DND-41 (cell line): ENCODE results near the gene ARMC9.

ENCODE experiments used
- ATAC-seq: fragments of 200-7000 bp; cut with Tn5 transposase; 3 replicates; pipeline ENCODE4 v1.9.1; 2021; ENCODE audit warnings: low read depth; ENCODE audit not compliant: insufficient read depth
- DNase-seq: peaks from one replicate; pipeline ENCODE4 v3.0.0-alpha.2; 2020
- H2AFZ ChIP-seq: 2 replicates; pipeline ENCODE4 v1.6.0; 2012; ENCODE audit warnings: low read depth, low read length
- H3K27ac ChIP-seq: 2 replicates; pipeline ENCODE4 v1.5.1; 2012; ENCODE audit warnings: low read length, inconsistent platforms
- H3K27me3 ChIP-seq: fragments of 200-600 bp; sonication (generic); 2 replicates; pipeline ENCODE4 v1.6.0; 2012; ENCODE audit warnings: low read length, mild to moderate bottlenecking, inconsistent platforms; ENCODE audit not compliant: insufficient read depth, poor library complexity
- H3K36me3 ChIP-seq: 2 replicates; pipeline ENCODE4 v1.5.1; 2012; ENCODE audit warnings: low read length, inconsistent platforms; ENCODE audit not compliant: insufficient read depth
- H3K4me1 ChIP-seq: 2 replicates; pipeline ENCODE4 v1.5.1; 2012; ENCODE audit warnings: mild to moderate bottlenecking, low read length; ENCODE audit not compliant: insufficient read depth
- H3K4me2 ChIP-seq: 2 replicates; pipeline ENCODE4 v1.6.0; 2012; ENCODE audit warnings: mild to moderate bottlenecking, moderate library complexity, low read length, inconsistent platforms; ENCODE audit not compliant: insufficient read depth
- H3K4me3 ChIP-seq, 2 experiments: fragments of 200-600 bp in 1 of 2; shearing (Covaris generic) in 1 of 2; 2 replicates each; pipeline ENCODE4 v1.5.1; 2012 to 2016; ENCODE audit warnings: inconsistent platforms in 2 of 2, low read length in 2 of 2, mild to moderate bottlenecking in 2 of 2, low read depth in 1 of 2, moderate library complexity in 1 of 2
- H3K79me2 ChIP-seq: 2 replicates; pipeline ENCODE4 v1.6.0; 2012; ENCODE audit warnings: low read length, inconsistent platforms; ENCODE audit not compliant: insufficient read depth
- H3K9ac ChIP-seq: 2 replicates; pipeline ENCODE4 v1.6.0; 2012; ENCODE audit warnings: low read depth, mild to moderate bottlenecking, inconsistent platforms, low read length, moderate library complexity
- H3K9me3 ChIP-seq: 2 replicates; pipeline ENCODE4 v1.5.1; 2012; ENCODE audit warnings: low read length, moderate library complexity, mild to moderate bottlenecking, inconsistent platforms; ENCODE audit not compliant: insufficient read depth, severe bottlenecking
- H4K20me1 ChIP-seq: 2 replicates; pipeline ENCODE4 v1.6.0; 2012; ENCODE audit warnings: low read length; ENCODE audit not compliant: insufficient read depth
- EZH2 ChIP-seq: IDR thresholded peaks from 3 replicates; pipeline ENCODE4 v1.6.1; 2012; ENCODE audit warnings: borderline replicate concordance, low read depth, mild to moderate bottlenecking, moderate library complexity, low read length, inconsistent platforms; ENCODE audit not compliant: severe bottlenecking
- TF ChIP-seq, protein P1 (sequence below): IDR thresholded peaks from 2 replicates; pipeline ENCODE4 v1.5.1; 2012; ENCODE audit warnings: borderline replicate concordance, low read length, moderate library complexity, mild to moderate bottlenecking; ENCODE audit not compliant: poor library complexity, severe bottlenecking; ENCODE audit errors: extremely low read depth

Gene ARMC9

DNA sequence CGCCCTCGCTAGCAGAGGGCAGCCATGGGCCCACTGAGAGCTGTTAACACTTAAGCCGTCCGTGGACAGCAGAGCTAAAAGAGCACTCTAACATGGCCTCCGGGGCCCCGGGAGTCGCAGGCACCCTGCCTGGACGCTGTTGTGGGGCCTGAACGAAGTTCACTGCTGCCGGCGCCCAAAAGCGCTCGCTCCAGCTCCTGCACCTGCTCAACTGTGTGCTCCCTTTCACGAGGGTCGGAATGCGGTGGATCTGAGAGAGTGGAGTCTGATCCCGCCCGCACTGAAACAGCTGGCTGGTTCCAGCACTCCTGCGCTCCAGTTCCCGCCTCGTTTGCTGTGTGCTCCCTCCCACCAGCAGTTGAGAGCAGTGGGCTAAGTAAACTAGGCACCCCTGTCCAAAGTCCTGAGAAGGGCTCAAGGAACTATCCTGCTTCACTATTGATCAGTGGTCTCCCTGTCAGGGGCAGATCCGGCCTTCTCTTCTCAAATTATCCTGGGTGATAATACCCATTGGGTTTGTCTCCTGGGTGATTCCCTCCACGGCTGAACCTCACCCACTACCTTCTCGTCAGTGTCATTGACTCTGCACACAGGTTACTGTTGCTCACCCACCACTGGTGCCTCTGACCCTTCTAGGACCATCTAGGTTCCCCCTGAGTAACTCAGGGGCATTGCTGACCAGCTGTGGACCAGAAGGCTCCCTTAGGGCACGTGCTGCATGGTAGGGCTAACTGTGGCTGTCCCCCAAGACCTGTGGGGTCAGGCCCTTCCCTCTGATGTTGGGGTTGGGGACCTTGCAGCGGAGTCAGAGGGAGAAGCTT, 220.6 kb downstream of the ARMC9 start:
- H3K4me3 ChIP-seq, result no peak overlapping the region
- H3K27me3 ChIP-seq, result no peaks in the 10 kb centered on the region
- H3K4me1 ChIP-seq, result no peaks in the 10 kb centered on the region
- DNase-seq, result no peak
- no peak overlapping the region for H3K4me2 ChIP-seq
- no peaks in the 10 kb centered on the region for H3K36me3 ChIP-seq
- no peaks in the 10 kb centered on the region for H3K79me2 ChIP-seq
- H3K9ac ChIP-seq, result no peak overlapping the region
- TF ChIP-seq, protein P1, sequence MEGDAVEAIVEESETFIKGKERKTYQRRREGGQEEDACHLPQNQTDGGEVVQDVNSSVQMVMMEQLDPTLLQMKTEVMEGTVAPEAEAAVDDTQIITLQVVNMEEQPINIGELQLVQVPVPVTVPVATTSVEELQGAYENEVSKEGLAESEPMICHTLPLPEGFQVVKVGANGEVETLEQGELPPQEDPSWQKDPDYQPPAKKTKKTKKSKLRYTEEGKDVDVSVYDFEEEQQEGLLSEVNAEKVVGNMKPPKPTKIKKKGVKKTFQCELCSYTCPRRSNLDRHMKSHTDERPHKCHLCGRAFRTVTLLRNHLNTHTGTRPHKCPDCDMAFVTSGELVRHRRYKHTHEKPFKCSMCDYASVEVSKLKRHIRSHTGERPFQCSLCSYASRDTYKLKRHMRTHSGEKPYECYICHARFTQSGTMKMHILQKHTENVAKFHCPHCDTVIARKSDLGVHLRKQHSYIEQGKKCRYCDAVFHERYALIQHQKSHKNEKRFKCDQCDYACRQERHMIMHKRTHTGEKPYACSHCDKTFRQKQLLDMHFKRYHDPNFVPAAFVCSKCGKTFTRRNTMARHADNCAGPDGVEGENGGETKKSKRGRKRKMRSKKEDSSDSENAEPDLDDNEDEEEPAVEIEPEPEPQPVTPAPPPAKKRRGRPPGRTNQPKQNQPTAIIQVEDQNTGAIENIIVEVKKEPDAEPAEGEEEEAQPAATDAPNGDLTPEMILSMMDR, result no peak
- TF ChIP-seq EZH2, result no peak
- H3K9me3 ChIP-seq, result no peaks in the 10 kb centered on the region
- no peaks in the 10 kb centered on the region for H4K20me1 ChIP-seq
- no peak overlapping the region for H2AFZ ChIP-seq
- ATAC-seq, result no peak
- no peak overlapping the region for H3K27ac ChIP-seq

DNA sequence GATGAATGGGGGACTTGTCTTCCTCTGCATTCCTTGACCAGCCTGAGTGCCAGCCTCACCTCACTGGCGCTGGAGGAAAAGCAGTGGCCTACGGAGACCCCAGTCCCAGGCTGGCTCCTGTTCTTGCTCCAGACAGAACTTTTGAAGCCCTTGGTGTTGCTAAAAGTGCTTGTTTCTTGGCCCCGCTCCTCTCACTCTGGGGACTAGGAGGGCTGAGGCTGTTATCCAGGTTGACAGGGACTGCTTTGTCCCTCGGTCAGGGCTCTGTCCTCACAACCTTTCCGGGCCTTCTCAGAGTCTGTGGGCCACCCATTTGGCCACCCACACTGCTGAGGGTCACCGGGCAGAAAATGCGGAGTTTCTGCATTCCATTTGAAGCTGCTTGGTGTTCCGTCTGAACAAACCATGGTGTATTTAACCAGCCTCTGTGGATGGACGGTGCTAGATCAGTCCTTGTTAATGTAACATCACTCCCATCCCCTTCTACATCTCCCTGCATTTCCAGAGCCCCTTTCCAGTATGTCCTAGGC, 222.7 kb downstream of the ARMC9 start:
- no peak for DNase-seq
- Histone ChIP-seq H3K27me3 (no peaks in the 10 kb centered on the region), H3K9ac (no peak overlapping the region), H3K9me3 (no peaks in the 10 kb centered on the region), H3K4me3 (no peak overlapping the region), H3K79me2 (no peaks in the 10 kb centered on the region), H3K36me3 (no peaks in the 10 kb centered on the region), H3K4me1 (no peaks in the 10 kb centered on the region), H3K27ac (no peak overlapping the region), H3K4me2 (no peak overlapping the region), H2AFZ (no peak overlapping the region), H4K20me1 (no peaks in the 10 kb centered on the region)
- ATAC-seq, result no peak
- TF ChIP-seq, protein P1, result no peak
- TF ChIP-seq EZH2, result no peak

DNA sequence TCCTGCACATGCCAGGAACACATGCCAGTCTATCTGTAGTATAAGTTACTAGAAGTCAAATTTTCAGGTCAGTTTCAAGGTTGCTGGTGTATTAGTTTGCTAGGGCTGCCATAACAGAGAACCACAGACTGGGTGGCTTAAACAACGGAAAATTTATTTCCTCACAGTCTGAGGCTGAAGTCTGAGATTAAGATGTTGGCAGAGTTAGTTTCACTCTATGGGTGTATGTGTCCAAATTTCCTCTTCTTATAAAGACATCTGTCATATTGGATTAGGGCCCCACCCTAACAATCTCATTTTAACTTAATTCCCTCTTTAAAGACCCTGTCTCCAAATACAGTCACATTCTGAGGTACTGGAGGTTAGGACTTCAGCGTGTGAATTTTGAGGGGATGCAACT, 223.6 kb downstream of the ARMC9 start:
- H3K36me3 ChIP-seq, result no peaks in the 10 kb centered on the region
- H3K4me1 ChIP-seq, result no peaks in the 10 kb centered on the region
- H3K79me2 ChIP-seq, result no peaks in the 10 kb centered on the region
- H2AFZ ChIP-seq, result no peak overlapping the region
- ATAC-seq (no peak), DNase-seq (no peak)
- no peak overlapping the region for H3K4me2 ChIP-seq
- H3K27me3 ChIP-seq, result no peaks in the 10 kb centered on the region
- H3K9me3 ChIP-seq, result no peaks in the 10 kb centered on the region
- TF ChIP-seq, protein P1, result no peak
- H4K20me1 ChIP-seq, result no peaks in the 10 kb centered on the region
- no peak overlapping the region for H3K27ac ChIP-seq
- H3K4me3 ChIP-seq, result no peak overlapping the region
- no peak overlapping the region for H3K9ac ChIP-seq
